OCI-LY1 (cell line): Measurements from ENCODE around the gene IMPA2.

Experiments
- CTCF ChIP-seq: fragments of 200-600 bp; sonication (generic), shearing (Covaris generic); IDR thresholded peaks from 2 replicates; pipeline ENCODE4 v1.5.1; 2017; ENCODE audit warnings: mild to moderate bottlenecking, antibody characterized with exemption, low read length, moderate library complexity, mixed read lengths
- EZH2 ChIP-seq: fragments of 200-600 bp; sonication (generic), shearing (Covaris generic); IDR thresholded peaks from 2 replicates; pipeline ENCODE4 v1.8.0; 2017; ENCODE audit warnings: borderline replicate concordance, mixed run types, mild to moderate bottlenecking, antibody characterized with exemption, low read length, moderate library complexity, mixed read lengths

GRCh38 chr18:11948852-11949523 is 32.3 kb upstream of the IMPA2 start:
- TF ChIP-seq CTCF (no peak), EZH2 (no peak)
